ENCODE results near the gene PLA2G5.

PLA2G5 gene

GRCh38 chr1:20115479-20115878 lies 45.5 kb downstream of the PLA2G5 start:
- Histone ChIP-seq H2AFZ (ENCODE audit: low read length) (no peak overlapping the region), H3K27me3 (replicated peaks; ENCODE audit: insufficient read depth, low read length) (no peaks in the 10 kb centered on the region), H3K9me2 (replicated peaks; ENCODE audit: insufficient read depth, low read length) (no peaks in the 10 kb centered on the region), H3K9me3 (replicated peaks; ENCODE audit: insufficient read depth, low read length) (no peaks in the 10 kb centered on the region), H3K36me3 (replicated peaks; ENCODE audit: insufficient read depth, low read length) (no peaks in the 10 kb centered on the region), H3K4me3 (ENCODE audit: low read length) (no peak overlapping the region), H3K9ac (ENCODE audit: low read length) (no peak overlapping the region), H3K4me2 (ENCODE audit: low read depth, low read length) (no peak overlapping the region), H3K4me1 (ENCODE audit: low read length) (no peaks in the 10 kb centered on the region), H3K27ac (ENCODE audit: low read length) (no peak overlapping the region), H4K20me1 (ENCODE audit: insufficient read depth, low read length) (no peaks in the 10 kb centered on the region), H3K79me2 (ENCODE audit: low read length) (no peaks in the 10 kb centered on the region), H3F3A (ENCODE audit: insufficient read depth, low read length) (no peaks in the 10 kb centered on the region)
- DNase-seq, result no peak
- TF ChIP-seq, protein P1, sequence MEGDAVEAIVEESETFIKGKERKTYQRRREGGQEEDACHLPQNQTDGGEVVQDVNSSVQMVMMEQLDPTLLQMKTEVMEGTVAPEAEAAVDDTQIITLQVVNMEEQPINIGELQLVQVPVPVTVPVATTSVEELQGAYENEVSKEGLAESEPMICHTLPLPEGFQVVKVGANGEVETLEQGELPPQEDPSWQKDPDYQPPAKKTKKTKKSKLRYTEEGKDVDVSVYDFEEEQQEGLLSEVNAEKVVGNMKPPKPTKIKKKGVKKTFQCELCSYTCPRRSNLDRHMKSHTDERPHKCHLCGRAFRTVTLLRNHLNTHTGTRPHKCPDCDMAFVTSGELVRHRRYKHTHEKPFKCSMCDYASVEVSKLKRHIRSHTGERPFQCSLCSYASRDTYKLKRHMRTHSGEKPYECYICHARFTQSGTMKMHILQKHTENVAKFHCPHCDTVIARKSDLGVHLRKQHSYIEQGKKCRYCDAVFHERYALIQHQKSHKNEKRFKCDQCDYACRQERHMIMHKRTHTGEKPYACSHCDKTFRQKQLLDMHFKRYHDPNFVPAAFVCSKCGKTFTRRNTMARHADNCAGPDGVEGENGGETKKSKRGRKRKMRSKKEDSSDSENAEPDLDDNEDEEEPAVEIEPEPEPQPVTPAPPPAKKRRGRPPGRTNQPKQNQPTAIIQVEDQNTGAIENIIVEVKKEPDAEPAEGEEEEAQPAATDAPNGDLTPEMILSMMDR (IDR thresholded peaks at IDR 0.05; ENCODE audit: low read length), result no peak
- TF ChIP-seq EZH2 (optimal IDR thresholded peaks at IDR 0.05; ENCODE audit: low read depth, low read length) (no peak), EZH2phosphoT487 (IDR thresholded peaks at IDR 0.05; ENCODE audit: low read length) (no peak)

GRCh38 chr1:20115916-20116315 lies 45.9 kb downstream of the PLA2G5 start:
- Histone ChIP-seq H4K20me1 (ENCODE audit: insufficient read depth, low read length) (no peaks in the 10 kb centered on the region), H3F3A (ENCODE audit: insufficient read depth, low read length) (no peaks in the 10 kb centered on the region)
- TF ChIP-seq EZH2 (optimal IDR thresholded peaks at IDR 0.05; ENCODE audit: low read depth, low read length) (no peak), EZH2phosphoT487 (IDR thresholded peaks at IDR 0.05; ENCODE audit: low read length) (no peak)
- TF ChIP-seq, protein P1 (IDR thresholded peaks at IDR 0.05; ENCODE audit: low read length), result no peak

DNA sequence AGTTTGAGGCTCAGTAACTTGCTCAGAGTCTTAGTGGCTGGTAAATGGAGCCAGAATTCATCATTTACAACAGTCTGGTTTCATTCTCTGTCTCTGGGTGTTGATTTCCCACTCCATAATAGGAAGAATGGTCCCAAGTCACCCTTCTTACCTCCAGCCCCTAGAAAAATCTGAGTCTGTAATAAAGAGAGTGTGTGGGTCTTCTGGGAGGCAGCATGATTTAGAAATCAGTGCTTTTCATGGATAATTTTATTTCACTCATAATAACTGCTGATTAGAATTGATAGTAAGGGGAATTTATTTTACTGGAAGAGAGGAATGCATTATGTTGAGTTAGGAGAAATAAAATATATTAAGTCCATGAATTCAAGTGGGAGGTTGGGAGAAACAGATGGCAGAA lies 47.2 kb downstream of the PLA2G5 start:
- Histone ChIP-seq H3K36me3 (replicated peaks; ENCODE audit: insufficient read depth, low read length) (no peaks in the 10 kb centered on the region), H3F3A (ENCODE audit: insufficient read depth, low read length) (no peaks in the 10 kb centered on the region), H2AFZ (ENCODE audit: low read length) (no peak overlapping the region), H3K4me3 (ENCODE audit: low read length) (no peak overlapping the region), H3K27me3 (replicated peaks; ENCODE audit: insufficient read depth, low read length) (peaks cover 13% of the 10 kb centered on the region), H3K27ac (ENCODE audit: low read length) (no peak overlapping the region), H3K9me3 (replicated peaks; ENCODE audit: insufficient read depth, low read length) (no peaks in the 10 kb centered on the region), H3K9ac (ENCODE audit: low read length) (no peak overlapping the region), H3K4me2 (ENCODE audit: low read depth, low read length) (no peak overlapping the region), H3K9me2 (replicated peaks; ENCODE audit: insufficient read depth, low read length) (no peaks in the 10 kb centered on the region), H3K4me1 (ENCODE audit: low read length) (no peaks in the 10 kb centered on the region), H3K79me2 (ENCODE audit: low read length) (no peaks in the 10 kb centered on the region), H4K20me1 (ENCODE audit: insufficient read depth, low read length) (no peaks in the 10 kb centered on the region)
- TF ChIP-seq, protein P1 (IDR thresholded peaks at IDR 0.05; ENCODE audit: low read length), result no peak
- TF ChIP-seq EZH2 (optimal IDR thresholded peaks at IDR 0.05; ENCODE audit: low read depth, low read length), result no peak
- TF ChIP-seq EZH2phosphoT487 (IDR thresholded peaks at IDR 0.05; ENCODE audit: low read length), result no peak
- DNase-seq, result no peak

More at GRCh38 chr1:20115916-20116315, 45.9 kb downstream of the PLA2G5 start:
- Histone ChIP-seq H3K9ac (ENCODE audit: low read length) (no peak overlapping the region), H3K4me2 (ENCODE audit: low read depth, low read length) (no peak overlapping the region), H3K27ac (ENCODE audit: low read length) (no peak overlapping the region), H3K9me2 (replicated peaks; ENCODE audit: insufficient read depth, low read length) (no peaks in the 10 kb centered on the region), H3K27me3 (replicated peaks; ENCODE audit: insufficient read depth, low read length) (peaks cover 4% of the 10 kb centered on the region), H3K4me1 (ENCODE audit: low read length) (no peaks in the 10 kb centered on the region), H3K9me3 (replicated peaks; ENCODE audit: insufficient read depth, low read length) (no peaks in the 10 kb centered on the region), H2AFZ (ENCODE audit: low read length) (no peak overlapping the region), H3K4me3 (ENCODE audit: low read length) (no peak overlapping the region), H3K36me3 (replicated peaks; ENCODE audit: insufficient read depth, low read length) (no peaks in the 10 kb centered on the region), H3K79me2 (ENCODE audit: low read length) (no peaks in the 10 kb centered on the region)
- no peak for DNase-seq

Measured in MM.1S (cell line).